GM21526 (cell line): ENCODE results near the gene ATG2B.
"Not testable (repeated sequence)": the region's sequence is repeated elsewhere in the genome, so short reads cannot be mapped to it uniquely, and the experiment has no call there.

Experiments used
- ATAC-seq: cut with Tn5 transposase; IDR thresholded peaks from one replicate; pipeline ENCODE4 v1.9.1; 2021; ENCODE audit warnings: moderate library complexity; ENCODE audit not compliant: unreplicated experiment, low FRiP score

The ATG2B gene

GRCh38 chr14:96376093-96376492 is 13.0 kb upstream of the ATG2B start:
- no peak for ATAC-seq

- ATAC-seq = no peak
These were observed 10.4 kb upstream of the ATG2B start for GRCh38 chr14:96373538-96373937.

GRCh38 chr14:96370528-96370927 is 7.4 kb upstream of the ATG2B start:
- ATAC-seq = no peak

GRCh38 chr14:96368534-96368933 is 5.4 kb upstream of the ATG2B start:
- no peak for ATAC-seq

GRCh38 chr14:96364962-96365361 is 1.8 kb upstream of the ATG2B start:
- no peak for ATAC-seq

- ATAC-seq = peak; percentile 24
These were observed 703 bp upstream of the ATG2B start for GRCh38 chr14:96363751-96364336.

GRCh38 chr14:96362071-96362964 is 823 bp downstream of the ATG2B start:
- ATAC-seq = peak; percentile 32

GRCh38 chr14:96359959-96360358 is 3.2 kb downstream of the ATG2B start:
- no peak for ATAC-seq

GRCh38 chr14:96357216-96357615 is 5.9 kb downstream of the ATG2B start:
- ATAC-seq = no peak

GRCh38 chr14:96354246-96354645 is 8.9 kb downstream of the ATG2B start:
- no peak for ATAC-seq

- ATAC-seq = no peak
These were observed 10.4 kb downstream of the ATG2B start for GRCh38 chr14:96352708-96353107.

GRCh38 chr14:96351986-96352385 is 11.2 kb downstream of the ATG2B start:
- no peak for ATAC-seq

GRCh38 chr14:96349286-96350075 is 13.7 kb downstream of the ATG2B start:
- no peak for ATAC-seq

- ATAC-seq = not testable (repeated sequence)
These were observed 15.2 kb downstream of the ATG2B start for GRCh38 chr14:96347957-96348356.

- no peak for ATAC-seq
These were observed 17.5 kb downstream of the ATG2B start for GRCh38 chr14:96345669-96346068.

GRCh38 chr14:96341323-96341722 is 21.8 kb downstream of the ATG2B start:
- no peak for ATAC-seq

- no peak for ATAC-seq
These were observed 24.6 kb downstream of the ATG2B start for GRCh38 chr14:96338551-96338950.

GRCh38 chr14:96324219-96324618 is 38.9 kb downstream of the ATG2B start:
- ATAC-seq = no peak

GRCh38 chr14:96320605-96321004 is 42.5 kb downstream of the ATG2B start:
- ATAC-seq = no peak

GRCh38 chr14:96318836-96319235 is 44.3 kb downstream of the ATG2B start:
- no peak for ATAC-seq

- ATAC-seq = no peak
These were observed 47.1 kb downstream of the ATG2B start for GRCh38 chr14:96316087-96316486.
